GM21381 (cell line): Measurements from ENCODE around the gene MTA3.

Source experiments
- ATAC-seq: cut with Tn5 transposase; IDR thresholded peaks from one replicate; pipeline ENCODE4 v1.9.1; 2021; ENCODE audit warnings: mild to moderate bottlenecking, moderate library complexity; ENCODE audit not compliant: unreplicated experiment

MTA3 gene

DNA sequence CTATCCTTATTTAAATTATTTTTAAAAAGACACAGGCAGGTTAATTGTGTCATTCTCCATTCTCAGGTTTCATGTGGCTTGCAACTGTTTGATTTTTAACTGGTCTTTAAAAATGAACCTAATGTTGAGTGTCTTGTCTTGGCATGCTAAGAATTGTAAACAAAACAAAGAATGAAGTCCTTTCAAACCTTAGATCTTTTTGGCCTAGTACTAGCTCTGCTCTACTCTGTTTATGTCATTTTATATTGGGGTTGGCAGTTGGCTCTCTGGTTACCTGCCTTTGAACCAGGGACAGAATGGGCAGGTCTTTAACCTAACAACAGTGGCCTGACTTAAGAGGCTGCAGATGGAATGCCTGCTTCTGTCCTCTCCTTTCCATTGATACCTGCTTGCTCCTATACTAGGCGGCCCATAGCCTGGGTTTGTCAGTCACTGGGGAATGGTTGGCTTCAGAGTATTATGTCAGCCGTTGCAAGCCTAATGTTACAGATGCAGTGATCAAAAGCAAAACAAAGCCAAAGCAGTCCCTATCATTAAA, 85.5 kb downstream of the MTA3 start:
- ATAC-seq = no peak

DNA sequence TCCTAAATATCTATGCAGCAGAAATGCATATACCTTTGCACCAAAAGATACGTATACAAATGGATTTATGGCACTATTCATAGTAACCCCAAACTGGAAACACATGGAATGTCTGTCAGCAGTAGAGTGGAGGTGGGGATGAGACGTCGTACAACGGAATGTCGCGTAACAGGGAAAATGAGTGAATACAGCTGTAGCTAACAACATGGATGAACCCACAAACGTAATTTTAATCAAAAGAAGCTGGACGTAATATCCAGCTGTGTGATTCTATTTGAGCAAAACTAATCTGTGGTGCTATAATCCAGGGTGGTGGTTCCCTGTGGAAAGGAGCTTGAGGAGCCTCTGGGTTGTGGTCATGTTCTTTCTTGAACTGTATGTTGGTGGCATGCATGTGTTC, 89.9 kb downstream of the MTA3 start:
- no peak for ATAC-seq

DNA sequence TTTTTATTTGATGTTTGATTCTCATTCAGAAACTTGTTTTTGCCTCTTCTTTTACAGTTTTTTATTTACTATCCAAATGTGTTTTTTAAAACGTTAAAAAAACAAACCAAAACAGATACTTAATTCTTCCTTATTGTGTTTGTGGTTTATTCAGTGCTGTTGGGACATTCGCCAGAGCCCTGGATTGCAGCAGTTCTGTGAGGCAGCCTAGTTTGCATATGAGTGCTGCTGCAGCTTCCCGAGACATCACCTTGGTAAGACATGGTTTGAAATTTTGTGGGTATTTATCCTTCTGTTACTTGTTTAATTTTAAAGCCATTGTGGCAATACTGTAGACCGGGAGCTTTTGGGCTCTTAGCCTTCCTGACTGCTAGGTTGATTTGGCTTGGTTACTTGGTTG, 91.2 kb downstream of the MTA3 start:
- ATAC-seq = no peak

DNA sequence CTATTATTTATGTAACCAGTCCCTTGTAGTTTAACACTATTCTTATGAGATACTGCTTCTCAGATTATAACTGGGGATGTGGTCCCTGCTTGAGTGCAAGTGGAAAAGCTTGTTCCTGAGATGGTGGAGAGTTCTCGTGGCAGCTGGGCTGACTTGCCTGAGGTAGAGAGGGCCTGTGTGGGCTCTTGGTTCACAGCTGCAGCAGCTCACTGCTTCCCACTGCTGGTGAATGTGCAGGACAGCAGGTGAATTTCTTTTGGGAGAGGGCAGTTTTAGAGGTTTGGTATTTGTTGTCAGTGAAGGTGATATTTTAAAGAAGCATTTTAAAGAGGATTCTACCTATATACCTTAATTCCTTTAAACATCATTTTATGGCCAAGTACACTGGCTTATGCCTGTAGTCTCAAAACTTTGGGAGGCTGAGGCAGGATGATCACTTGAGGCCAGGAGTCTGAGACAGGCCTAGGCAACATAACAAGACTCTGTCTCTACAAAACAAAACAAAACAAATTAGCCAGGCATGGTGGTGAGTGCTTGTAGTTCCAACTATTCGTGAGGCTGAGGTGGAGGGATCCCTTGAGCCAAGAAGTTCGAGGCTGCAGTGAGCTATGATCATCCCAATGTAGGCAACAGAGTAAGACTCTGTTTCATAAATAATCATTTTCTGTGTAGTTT, 94.8 kb downstream of the MTA3 start:
- peak; percentile 73 for ATAC-seq

DNA sequence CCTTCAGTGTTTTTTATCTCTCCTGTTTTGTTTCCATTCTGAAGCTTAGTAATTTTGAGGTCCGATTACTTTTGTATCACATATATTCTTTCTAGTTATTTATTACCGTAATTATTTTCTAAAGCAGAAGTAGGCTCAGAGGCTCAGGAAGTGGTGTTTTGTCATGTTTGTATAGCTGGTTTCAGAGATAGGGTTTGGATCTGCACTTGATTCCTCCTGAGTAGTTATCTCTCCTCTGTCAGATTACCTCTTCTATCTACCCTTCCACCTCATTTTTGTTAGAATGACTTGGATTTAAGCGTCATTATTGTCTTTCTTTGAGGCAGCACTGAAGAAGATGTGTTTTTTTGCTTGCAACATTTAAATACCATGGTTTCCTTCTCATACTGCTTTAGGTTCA, 95.4 kb downstream of the MTA3 start:
- peak; percentile 58 for ATAC-seq

DNA sequence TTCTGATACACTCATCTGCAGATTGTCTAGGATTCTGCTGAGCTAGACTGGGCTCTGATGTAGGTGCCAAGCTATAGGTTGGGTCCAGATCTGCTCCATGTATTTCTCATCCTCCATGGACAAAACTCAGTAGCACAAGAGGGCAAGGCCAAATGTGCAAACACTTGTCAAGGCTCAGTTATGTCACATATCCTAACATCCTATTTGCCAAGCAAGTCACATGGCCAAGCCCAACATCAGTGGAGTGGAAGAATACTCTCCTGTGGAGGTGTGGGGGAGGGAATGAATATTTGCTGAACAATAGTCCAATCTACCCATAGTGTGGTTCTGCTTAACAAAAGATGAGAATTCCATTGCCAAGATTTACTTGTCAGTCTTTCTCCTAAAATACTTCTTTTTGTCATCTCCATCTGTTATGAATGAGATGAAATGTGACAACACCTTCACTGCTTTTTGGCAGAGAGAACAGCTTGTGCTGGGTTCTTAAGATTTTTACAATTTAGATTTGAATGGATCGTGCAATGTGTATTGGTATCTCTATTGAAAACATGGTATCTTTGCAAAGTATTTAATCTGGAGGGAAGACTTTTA, 105.7 kb downstream of the MTA3 start:
- ATAC-seq = no peak

DNA sequence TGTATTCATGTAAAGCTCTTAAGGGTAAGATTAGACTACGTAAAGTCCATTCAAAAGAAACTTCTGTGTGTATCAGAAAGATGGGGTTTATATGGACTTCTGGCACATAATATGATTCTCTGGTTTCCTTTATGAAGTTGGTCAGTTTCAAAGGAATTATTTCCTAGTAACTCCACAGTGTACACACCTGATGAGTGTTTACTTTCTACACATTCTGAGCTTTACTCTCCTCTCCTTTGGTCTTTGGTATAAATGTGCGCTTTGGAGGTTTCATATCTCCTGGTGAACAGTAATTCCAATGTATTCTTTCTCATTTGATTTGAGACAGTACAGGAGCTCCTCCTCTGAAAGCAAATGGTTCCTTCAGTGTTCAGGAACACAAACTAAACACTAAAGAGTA, 107.4 kb downstream of the MTA3 start:
- no peak for ATAC-seq

DNA sequence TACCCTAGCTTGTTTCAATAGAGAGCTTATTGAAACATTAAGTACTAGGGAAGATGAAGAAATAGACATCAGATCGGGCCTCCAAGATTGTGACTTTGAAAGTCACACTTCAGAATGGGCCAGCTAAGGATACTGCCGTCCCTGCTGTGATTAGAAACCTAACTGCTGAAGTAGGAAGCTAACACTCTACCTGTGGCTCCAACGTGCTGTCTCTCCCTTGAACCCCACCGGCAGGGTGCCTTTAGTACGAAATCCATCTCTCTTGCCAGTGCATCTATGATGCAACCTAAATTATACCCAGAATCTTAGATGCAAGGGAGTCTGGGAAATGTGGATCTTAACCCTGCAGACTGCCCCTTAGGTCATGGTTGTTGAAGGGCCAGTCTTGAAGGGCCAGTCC, 116.9 kb downstream of the MTA3 start:
- no peak for ATAC-seq

DNA sequence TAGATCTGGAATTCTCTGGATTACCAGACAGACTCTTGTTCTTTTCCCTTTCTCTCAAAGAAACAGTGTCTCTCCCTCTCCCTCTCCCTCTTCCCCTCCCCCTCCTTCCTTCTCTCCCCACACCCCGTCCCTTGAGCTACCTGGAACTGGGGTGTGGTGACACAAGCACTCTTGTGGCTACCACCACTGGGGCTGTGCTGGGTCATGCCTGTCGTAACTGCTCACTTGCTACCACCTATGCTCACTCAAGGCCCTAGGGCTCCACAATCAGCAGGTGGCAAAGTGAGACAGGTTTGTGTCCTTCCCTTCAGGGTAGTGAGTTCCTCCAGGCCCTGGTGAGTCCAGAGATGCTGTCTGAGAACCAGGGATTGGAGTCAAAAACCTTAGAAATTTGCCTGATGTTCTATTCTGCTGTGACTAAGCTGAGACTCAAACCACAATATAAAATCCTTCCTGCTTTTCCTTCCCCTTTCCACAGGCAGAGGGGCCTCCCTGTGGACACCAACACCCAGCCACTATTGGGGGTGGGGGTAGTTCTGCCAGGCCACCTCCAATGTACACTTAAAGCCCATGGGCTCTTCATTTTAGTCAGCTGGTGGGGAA, 124.7 kb downstream of the MTA3 start:
- ATAC-seq = no peak

DNA sequence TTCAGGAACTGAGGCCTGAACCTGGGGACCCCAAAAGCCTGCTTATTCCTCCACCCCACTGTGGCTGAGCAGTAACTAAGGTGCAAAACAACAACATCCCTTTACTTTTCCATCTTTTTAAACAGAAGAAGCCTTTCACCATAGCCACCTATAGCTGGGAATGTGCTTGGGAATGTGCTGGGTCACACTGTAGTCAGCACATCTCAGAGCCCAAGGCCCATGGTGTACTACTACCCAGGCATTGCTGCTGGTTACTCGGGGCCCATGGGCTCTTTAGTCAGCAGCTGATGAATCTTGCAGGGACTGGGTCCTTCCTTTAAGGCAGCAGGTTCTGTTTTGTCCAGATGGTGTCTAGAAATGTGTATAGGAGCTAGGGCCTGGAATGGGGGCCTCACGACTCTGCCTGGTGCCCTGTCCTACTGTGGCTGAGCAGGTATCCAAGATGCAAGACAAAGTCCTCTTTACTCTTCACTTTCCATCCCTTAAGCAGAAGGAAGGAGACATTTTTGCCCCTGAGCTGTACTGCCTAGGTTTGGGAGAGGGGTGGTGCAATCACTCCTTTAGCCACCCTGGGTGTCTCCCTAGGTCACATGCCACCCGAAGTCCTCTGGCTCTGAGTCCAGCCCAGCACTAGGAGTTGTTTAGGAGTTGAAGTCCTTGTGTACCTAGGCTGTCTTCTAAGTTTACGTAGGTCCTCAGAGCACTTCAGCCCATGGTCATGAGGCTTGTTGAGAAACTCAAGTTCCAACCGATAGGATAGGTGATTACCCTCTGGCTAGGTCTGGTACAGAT, 125.5 kb downstream of the MTA3 start:
- ATAC-seq = no peak

DNA sequence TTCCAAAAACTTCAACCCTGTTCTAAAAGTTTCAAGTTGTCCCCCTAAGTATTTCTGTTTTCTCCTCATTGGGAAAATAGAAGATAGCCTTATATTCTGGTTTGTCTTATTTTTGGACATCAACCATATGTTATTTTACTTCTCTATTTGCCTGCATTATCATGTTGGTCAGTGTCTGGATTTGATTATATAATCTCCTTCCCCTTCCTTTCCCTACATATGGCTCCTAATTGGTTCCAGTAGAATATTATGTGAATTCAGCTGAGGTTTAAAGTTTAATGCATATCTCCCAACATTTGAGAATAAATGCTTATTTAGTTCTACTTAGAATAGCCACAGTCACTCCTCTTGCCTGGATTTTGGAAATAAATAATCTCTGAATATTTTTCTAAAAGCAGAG, 128.6 kb downstream of the MTA3 start:
- ATAC-seq = no peak

DNA sequence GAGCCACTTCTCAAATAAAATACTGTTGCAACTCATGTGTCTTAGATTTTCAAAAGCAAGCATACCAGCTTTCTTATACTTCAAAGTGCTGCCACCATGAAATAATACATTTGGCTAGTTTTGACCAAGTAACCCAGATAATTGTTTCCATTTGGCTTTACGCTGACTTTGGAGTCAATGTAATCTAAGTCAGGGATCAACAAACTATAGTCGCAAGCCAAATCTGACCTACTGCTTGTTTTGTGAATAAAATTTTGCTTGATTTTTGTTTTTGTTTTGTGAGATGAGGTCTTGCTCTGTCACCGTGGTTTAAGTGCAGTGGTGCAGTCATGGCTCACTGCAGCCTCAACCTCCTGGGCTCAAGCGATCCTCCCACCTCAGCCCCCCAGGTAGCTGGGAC, 130.5 kb downstream of the MTA3 start:
- ATAC-seq = no peak

DNA sequence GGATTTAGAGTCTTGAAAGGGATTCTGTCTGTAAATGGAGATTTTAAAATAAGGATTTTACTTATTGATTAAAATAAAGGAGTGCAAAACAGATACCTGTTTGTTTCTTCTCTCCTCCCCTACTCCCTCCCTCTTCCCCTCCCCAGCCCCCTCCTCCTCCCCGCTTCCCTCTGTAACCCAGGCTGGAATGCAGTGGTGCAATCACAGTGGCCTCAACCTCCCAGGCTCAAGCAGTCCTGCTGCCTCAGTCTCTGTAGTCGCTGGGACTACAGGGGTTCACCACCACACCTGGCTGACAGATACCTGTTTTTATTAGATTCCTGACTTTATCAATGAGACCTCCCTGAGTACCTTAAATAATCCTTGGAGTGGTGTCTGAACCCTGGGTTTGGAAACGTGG, 138.4 kb downstream of the MTA3 start:
- ATAC-seq = no peak

DNA sequence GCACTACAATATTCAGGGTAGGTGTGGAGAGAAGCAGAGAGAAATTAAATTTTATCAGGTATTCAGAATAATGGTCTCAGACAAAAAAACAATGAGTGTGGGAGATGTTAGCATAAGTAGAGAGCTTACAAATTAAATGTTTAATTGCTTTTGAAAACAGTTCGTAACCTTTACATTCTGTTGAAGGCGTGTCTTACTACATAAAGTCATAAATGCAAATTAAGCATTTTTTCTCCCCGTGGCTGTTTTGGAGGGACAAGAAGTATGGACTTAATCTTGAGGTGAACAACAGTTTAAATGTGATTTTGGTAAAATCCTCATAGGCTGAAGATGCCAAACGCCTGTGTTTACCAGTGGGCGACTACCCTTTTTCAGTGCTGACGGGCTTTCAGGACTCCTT, 139.7 kb downstream of the MTA3 start:
- no peak for ATAC-seq

DNA sequence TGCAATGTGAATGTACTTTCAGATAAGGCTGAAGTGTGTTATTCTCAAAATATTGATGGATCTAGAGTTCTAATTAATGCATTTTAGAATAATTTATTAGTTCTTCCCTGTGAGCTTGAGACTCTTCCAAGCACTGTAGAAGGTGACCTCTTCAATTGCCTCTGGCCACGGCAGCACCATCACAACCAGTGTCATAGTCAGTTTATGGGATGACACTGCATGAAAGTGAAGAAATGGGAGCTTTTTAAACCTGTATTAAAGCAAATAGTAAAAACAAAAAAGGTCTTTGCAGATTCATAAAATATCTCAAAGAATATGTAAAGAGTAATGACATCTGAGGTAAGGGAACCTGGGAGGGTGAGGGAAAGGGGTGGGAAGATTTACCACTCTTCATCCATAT, 143.5 kb downstream of the MTA3 start:
- no peak for ATAC-seq

DNA sequence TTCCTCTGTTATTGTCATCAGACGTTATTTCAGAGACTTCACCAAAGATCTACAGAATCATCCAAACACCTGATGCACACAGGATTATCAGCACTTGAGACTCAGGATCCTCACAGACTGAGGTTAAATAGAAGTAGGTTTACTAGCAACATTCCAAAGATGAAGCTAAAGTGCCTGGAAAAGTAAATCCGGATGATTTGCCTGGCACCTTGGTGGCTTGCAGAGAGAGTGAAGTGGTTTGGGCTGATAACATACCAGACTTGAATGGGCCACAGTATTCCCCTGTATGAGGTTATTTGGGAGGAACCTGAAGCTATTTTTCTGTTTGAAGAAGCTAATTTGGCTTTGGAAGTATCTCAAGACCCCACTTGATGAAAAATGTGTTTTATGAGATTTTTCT, 144.5 kb downstream of the MTA3 start:
- no peak for ATAC-seq

DNA sequence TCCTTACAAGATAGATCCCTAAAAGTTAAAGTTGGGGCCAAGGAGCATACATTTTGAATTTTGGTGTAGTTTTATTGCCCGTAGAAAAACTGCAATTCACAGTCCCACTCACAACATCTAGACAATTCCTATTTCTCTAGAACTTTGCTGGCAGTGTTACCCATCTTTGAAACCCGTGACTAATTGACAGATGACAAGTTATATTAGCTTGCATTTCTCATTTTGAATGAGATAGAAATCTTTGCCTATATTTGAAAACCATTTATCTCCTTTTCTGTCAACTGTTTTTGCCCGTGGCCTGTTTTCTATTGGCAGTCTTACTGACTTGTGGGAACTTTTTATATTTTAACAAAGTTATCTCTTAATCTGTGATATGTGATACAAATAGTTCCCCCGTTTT, 145.5 kb downstream of the MTA3 start:
- ATAC-seq = no peak

DNA sequence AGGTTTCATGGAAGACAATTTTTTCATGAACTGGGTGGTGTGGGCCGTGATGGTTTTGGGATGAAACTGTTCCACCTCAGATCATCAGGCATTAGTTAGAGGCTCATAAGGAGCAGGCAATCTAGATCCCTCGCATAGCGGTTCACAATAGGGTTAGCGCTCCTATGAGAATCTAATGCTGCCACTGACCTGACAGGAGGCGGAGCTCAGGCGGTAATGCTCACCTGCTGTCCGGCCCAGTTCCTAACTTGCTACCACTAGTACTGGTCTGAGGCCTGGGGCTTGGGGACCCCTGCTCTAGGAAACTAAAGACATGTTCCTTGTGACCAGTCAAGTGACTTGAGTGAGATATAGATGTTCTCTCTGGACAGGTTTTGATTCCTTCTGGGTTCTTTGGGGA, 146.3 kb downstream of the MTA3 start:
- ATAC-seq = no peak

DNA sequence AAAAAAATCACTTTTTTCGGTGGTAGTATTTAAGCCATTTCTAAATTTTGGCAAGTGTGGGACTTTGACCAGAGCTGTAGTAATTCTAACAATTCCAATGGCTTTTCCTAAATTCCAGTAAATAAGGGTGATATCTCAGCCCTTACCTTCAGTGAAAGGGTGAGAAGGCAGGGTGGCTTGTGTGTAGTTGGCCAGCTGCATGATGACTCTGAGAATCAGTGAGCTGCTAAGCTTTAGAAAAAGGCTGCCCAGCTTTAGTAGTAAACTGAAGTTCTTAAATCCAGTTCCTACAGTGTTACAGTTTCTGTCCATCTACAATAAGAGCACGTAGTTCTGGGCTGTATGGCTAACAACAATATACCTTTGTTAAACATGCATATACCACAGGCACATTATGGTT, 153.5 kb downstream of the MTA3 start:
- no peak for ATAC-seq

DNA sequence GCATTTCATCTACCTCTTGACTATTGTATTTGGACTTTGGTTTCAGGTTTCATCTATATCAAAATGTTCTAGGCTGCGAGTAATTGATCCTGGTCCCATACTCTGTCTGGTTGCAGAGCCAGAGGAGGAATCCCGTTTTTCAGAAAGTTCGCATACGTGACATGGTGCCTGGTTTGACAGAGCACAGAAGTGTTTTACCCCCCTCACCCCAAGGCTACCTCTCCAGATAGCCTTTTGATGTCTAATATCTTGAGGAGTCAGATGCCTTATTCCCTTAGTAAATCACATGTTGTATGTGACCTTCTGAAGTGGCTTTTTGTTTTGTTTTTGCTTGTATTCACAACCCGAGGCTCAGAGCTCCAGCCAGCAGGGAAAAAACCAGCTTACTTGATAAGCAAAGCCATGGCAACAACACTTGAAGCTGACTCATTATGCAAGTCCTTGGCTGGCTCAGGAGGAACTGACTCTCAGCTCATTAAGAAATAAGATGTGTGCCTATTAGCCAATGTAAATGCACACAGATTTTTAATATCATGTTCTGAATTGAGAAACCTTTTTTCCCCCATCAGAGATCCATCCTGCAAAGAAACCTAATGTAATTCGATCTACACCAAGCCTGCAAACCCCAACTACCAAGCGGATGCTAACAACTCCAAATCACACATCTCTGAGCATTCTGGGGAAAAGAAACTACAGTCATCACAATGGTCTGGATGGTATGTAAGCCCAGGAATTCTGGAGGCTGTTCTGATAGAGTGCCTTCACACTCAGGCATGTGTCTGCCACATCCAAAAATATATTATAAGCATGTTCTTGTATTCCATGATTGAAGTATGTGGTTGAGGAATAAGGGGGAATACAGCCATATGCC, 154.1 kb downstream of the MTA3 start:
- peak; percentile 97 for ATAC-seq

DNA sequence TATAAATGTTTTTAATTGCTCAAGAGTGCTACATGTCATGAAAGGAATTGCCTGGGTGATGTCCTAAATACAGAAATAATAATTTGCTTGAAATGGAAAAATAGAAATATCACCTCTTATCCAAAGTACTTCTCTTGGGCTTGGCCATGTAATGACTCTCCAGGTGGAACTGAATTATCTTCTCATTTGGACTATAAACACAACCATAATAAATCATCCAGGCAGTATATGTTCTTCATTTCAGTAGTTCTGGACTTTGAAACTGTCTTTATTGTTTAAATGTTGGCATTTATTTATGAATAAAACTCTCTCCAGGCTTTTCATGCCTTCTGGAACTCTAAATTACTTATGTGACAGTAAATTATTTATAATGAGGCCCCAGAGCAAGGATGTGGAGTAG, 155.0 kb downstream of the MTA3 start:
- no peak for ATAC-seq
